ENCODE data around the gene GP2. TPM values are rescaled to one million over a fixed set of nuclear protein-coding genes. Genes with fewer than 3 reads are reported as not detected.

GP2 gene
- total RNA-seq, 2 experiments from 2014 or later: not detected

GRCh38 chr16:20260215-20261009 is 66.9 kb downstream of the GP2 start:
- TF ChIP-seq CTCF (IDR thresholded peaks at IDR 0.05): no peak
- H3K27me3 Mint-ChIP-seq: peaks cover 13% of the 10 kb centered on the region
- no peak for ATAC-seq (ENCODE audit: poor library complexity)
- no peaks in the 10 kb centered on the region for H3K9me3 Mint-ChIP-seq
- Histone ChIP-seq H3K4me1 (ENCODE audit: insufficient read depth, low read length) (no peaks in the 10 kb centered on the region), H3K27ac (ENCODE audit: low read depth in 1 of 2, low read length in 2 of 2) (no peak overlapping the region), H3K4me3 (ENCODE audit: low read length) (no peak overlapping the region), H3K27me3 (ENCODE audit: control insufficient read depth in 1 of 2, insufficient read depth in 2 of 2, low read length in 2 of 2) (no peaks in the 10 kb centered on the region), H3K9me3 (ENCODE audit: control insufficient read depth in 1 of 2, insufficient read depth in 1 of 2, low read length in 2 of 2) (no peaks in the 10 kb centered on the region), H3K36me3 (ENCODE audit: insufficient read depth, low read length) (no peaks in the 10 kb centered on the region)
- no peak for DNase-seq
- no peaks in the 10 kb centered on the region for H3K4me1 Mint-ChIP-seq (ENCODE audit: low read depth)
- H3K4me3 Mint-ChIP-seq: no peak overlapping the region
- ChIA-PET CTCF (no interaction called here), POLR2A (no interaction called here)
- no peak overlapping the region for H3K27ac Mint-ChIP-seq
- H3K36me3 Mint-ChIP-seq (ENCODE audit: low read depth): no peaks in the 10 kb centered on the region
- intact Hi-C loops (cut with DNase I, micrococcal nuclease): no loop called here

Other genes with a start within 250 kb of the GP2 start
- gene UMOD, start 25.2 kb upstream of the GP2 start, total RNA-seq: not detected
- not detected for gene PDILT, start 77.2 kb upstream of the GP2 start, total RNA-seq
- not detected for gene ACSM5, start 82.0 kb upstream of the GP2 start, total RNA-seq
- not detected for gene ACSM2A, start 124.0 kb upstream of the GP2 start, total RNA-seq
- gene ACSM2B, start 248.9 kb upstream of the GP2 start, total RNA-seq: not detected